ENCODE data around the gene TAS2R3.
"Not testable (repeated sequence)": the region's sequence is repeated elsewhere in the genome, so short reads cannot be mapped to it uniquely, and the experiment has no call there.

TAS2R3 gene

GRCh38 chr7:141763797-141764196, at the start of gene TAS2R3:
Gene TAS2R3, plus strand, starts transcription at chr7:141764097. Its CDS starts 62 bp downstream, at chr7:141764159.
- no peak for FAIRE-seq

GRCh38 chr7:141714571-141714970, 49.3 kb upstream of the TAS2R3 start:
- no peak for FAIRE-seq

GRCh38 chr7:141715018-141715417, 48.9 kb upstream of the TAS2R3 start:
- FAIRE-seq = no peak

- FAIRE-seq = no peak
Measured at GRCh38 chr7:141715794-141716689, 47.9 kb upstream of the TAS2R3 start.

GRCh38 chr7:141717450-141717849, 46.4 kb upstream of the TAS2R3 start:
- no peak for FAIRE-seq

- no peak for FAIRE-seq
Measured at GRCh38 chr7:141722529-141722928, 41.4 kb upstream of the TAS2R3 start.

- FAIRE-seq = no peak
Measured at GRCh38 chr7:141729020-141729419, 34.9 kb upstream of the TAS2R3 start.

GRCh38 chr7:141731476-141732149, 32.3 kb upstream of the TAS2R3 start:
- no peak for FAIRE-seq

GRCh38 chr7:141737118-141737835, 26.6 kb upstream of the TAS2R3 start:
- FAIRE-seq = no peak

GRCh38 chr7:141737836-141738591, 25.9 kb upstream of the TAS2R3 start, which contains the start of gene SSBP1:
Gene SSBP1, plus strand, starts transcription at chr7:141738358. Its CDS starts 809 bp downstream, at chr7:141739167.
- FAIRE-seq = peak; percentile 99

- no peak for FAIRE-seq
Measured at GRCh38 chr7:141738592-141739013, 25.3 kb upstream of the TAS2R3 start.

GRCh38 chr7:141739250-141739649, 24.6 kb upstream of the TAS2R3 start:
- no peak for FAIRE-seq

GRCh38 chr7:141742229-141742628, 21.7 kb upstream of the TAS2R3 start:
- FAIRE-seq = no peak

- no peak for FAIRE-seq
Measured at GRCh38 chr7:141744131-141744530, 19.8 kb upstream of the TAS2R3 start.

GRCh38 chr7:141748396-141748795, 15.5 kb upstream of the TAS2R3 start:
- FAIRE-seq = no peak

- not testable (repeated sequence) for FAIRE-seq
Measured at GRCh38 chr7:141751904-141752303, 12.0 kb upstream of the TAS2R3 start.

GRCh38 chr7:141752634-141753033, 11.3 kb upstream of the TAS2R3 start:
- no peak for FAIRE-seq

GRCh38 chr7:141754939-141755338, 9.0 kb upstream of the TAS2R3 start:
- FAIRE-seq = no peak

GRCh38 chr7:141770083-141770583, 6.2 kb downstream of the TAS2R3 start:
- FAIRE-seq = not testable (repeated sequence)

GRCh38 chr7:141776374-141776773, 12.5 kb downstream of the TAS2R3 start, which contains the start of gene TAS2R4:
Gene TAS2R4, plus strand, starts transcription at chr7:141776674. Its CDS starts 1,815 bp downstream, at chr7:141778489.
- no peak for FAIRE-seq

- FAIRE-seq = peak; percentile 81
Measured at GRCh38 chr7:141785706-141786552, 22.0 kb downstream of the TAS2R3 start.
